ENCODE data around the gene SRRM3.
"Not testable (repeated sequence)": the region's sequence is repeated elsewhere in the genome, so short reads cannot be mapped to it uniquely, and the experiment has no call there.

SRRM3 gene

GRCh38 chr7:76204147-76204546 is 2.5 kb downstream of the SRRM3 start:
- H3K27ac ChIP-seq, result no peak overlapping the region
- TF ChIP-seq CTCF (conservative IDR thresholded peaks at IDR 0.05), result no peak

- no peak for TF ChIP-seq CTCF (conservative IDR thresholded peaks at IDR 0.05)
- no peak overlapping the region; the same call in 1 of the 2 replicates for H3K27ac ChIP-seq
Measured at GRCh38 chr7:76206633-76207032, 4.9 kb downstream of the SRRM3 start.

GRCh38 chr7:76209310-76209709 is 7.6 kb downstream of the SRRM3 start:
- no peak overlapping the region for H3K27ac ChIP-seq
- no peak for TF ChIP-seq CTCF (conservative IDR thresholded peaks at IDR 0.05)

- no peak for TF ChIP-seq CTCF (conservative IDR thresholded peaks at IDR 0.05)
- H3K27ac ChIP-seq, result no peak overlapping the region
Measured at GRCh38 chr7:76211216-76211615, 9.5 kb downstream of the SRRM3 start.

- H3K27ac ChIP-seq, result not testable (repeated sequence)
Measured at GRCh38 chr7:76215349-76215748, 13.7 kb downstream of the SRRM3 start.

GRCh38 chr7:76216381-76217082 is 14.8 kb downstream of the SRRM3 start:
- H3K27ac ChIP-seq, result no peak overlapping the region
- no peak for TF ChIP-seq CTCF (conservative IDR thresholded peaks at IDR 0.05)

- no peak overlapping the region for H3K27ac ChIP-seq
- TF ChIP-seq CTCF (conservative IDR thresholded peaks at IDR 0.05), result no peak
Measured at GRCh38 chr7:76217942-76218566, 16.4 kb downstream of the SRRM3 start.

Data from VCaP (cell line).